Vagina (tissue), 2 donors: ENCODE data around the gene ARID5B. TPM values are rescaled to one million over a fixed set of nuclear protein-coding genes. Genes with fewer than 3 reads are reported as not detected.
A peak's percentile ranks its signal among the peaks of the same experiment; 100 is the strongest.

Source experiments
- DNase-seq, 2 donors: peaks; one replicate each; pipeline ENCODE4 v3.0.0-alpha.2; 2017; ENCODE audit errors: extremely low spot score in 2 of 2
- H3K27ac ChIP-seq: fragments of 200-600 bp; sonication (generic); one replicate; pipeline ENCODE4 v1.5.1; 2019
- H3K27me3 ChIP-seq: fragments of 200-600 bp; sonication (generic); one replicate; pipeline ENCODE4 v1.5.1; 2019
- H3K36me3 ChIP-seq, 2 donors: fragments of 200-600 bp; sonication (generic); one replicate each; pipeline ENCODE4 v1.5.1; 2017 to 2019
- H3K4me1 ChIP-seq: fragments of 200-600 bp; sonication (generic); one replicate; pipeline ENCODE4 v1.5.1; 2019
- H3K4me3 ChIP-seq, 2 donors: fragments of 200-600 bp; sonication (generic); 1 replicate in 1 of 2; 2 replicates in 1 of 2; pipeline ENCODE4 v1.5.1; 2016 to 2019
- H3K9me3 ChIP-seq: fragments of 200-600 bp; sonication (generic); one replicate; pipeline ENCODE4 v1.5.1; 2019
- POLR2A ChIP-seq, 2 donors: fragments of 450-650 bp; IDR thresholded peaks; one replicate each; pipeline ENCODE4 v1.6.1; 2017; ENCODE audit warnings: antibody characterized with exemption in 2 of 2, mild to moderate bottlenecking in 2 of 2, moderate library complexity in 2 of 2
- POLR2AphosphoS5 ChIP-seq, 2 donors: sonication (generic); formaldehyde crosslinking; IDR thresholded peaks; one replicate each; pipeline ENCODE4 v1.9.0; 2017; ENCODE audit warnings: antibody characterized with exemption in 2 of 2, mild to moderate bottlenecking in 2 of 2, low read depth in 1 of 2; ENCODE audit not compliant: insufficient read depth in 1 of 2
- intact Hi-C: fragments of 100-400 bp; cut with DNase I; formaldehyde crosslinking; loops from one replicate; pipeline ENCODE4 v1.15.1; 2023
- total RNA-seq: library from RNA; depleted of rRNA; stranded (reverse); fragments of >200 nt; gene quantifications from one replicate; pipeline ENCODE4 v1.2.3, GENCODE V29; 2016
- TF ChIP-seq, protein P1 (sequence below), 3 experiments: fragments of 450-650 bp in 2 of 3; fragments of 200-600 bp in 1 of 3; sonication (generic) in 1 of 3; IDR thresholded peaks; one replicate each; pipeline ENCODE4 v1.5.1; 2017 to 2019; ENCODE audit warnings: antibody characterized with exemption in 3 of 3, mild to moderate bottlenecking in 2 of 3, moderate library complexity in 2 of 3

ARID5B gene
- total RNA-seq, 1 donor from 2014 or later = 75.9 TPM

DNA sequence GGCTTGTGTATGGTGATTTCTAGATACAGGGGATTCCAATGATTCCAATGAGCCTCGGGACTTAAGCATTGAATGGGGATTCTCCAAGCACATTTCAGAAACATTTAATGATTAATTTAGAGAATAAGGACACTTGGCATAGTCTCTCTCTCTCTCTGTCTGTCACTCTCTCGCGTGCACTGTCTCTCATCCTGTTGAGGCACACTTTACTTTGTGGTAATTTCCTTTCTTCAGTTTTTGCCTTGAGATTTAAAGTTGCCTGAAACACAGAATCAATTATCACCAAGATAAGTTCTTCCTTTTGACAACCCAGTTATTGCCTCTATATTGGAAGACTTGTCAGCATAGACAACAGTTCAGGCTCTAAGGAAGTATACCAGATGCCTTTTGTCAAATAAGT is 131.6 kb downstream of the ARID5B start:
- no peaks in the 10 kb centered on the region for H3K36me3 ChIP-seq
- intact Hi-C loops = no loop called here
- no peaks in the 10 kb centered on the region for H3K9me3 ChIP-seq
- TF ChIP-seq POLR2AphosphoS5 (IDR thresholded peaks at IDR 0.05; ENCODE audit: insufficient read depth in 1 of 2, low read depth in 1 of 2) (no peak), POLR2A (IDR thresholded peaks at IDR 0.05) (no peak)
- TF ChIP-seq, protein P1, sequence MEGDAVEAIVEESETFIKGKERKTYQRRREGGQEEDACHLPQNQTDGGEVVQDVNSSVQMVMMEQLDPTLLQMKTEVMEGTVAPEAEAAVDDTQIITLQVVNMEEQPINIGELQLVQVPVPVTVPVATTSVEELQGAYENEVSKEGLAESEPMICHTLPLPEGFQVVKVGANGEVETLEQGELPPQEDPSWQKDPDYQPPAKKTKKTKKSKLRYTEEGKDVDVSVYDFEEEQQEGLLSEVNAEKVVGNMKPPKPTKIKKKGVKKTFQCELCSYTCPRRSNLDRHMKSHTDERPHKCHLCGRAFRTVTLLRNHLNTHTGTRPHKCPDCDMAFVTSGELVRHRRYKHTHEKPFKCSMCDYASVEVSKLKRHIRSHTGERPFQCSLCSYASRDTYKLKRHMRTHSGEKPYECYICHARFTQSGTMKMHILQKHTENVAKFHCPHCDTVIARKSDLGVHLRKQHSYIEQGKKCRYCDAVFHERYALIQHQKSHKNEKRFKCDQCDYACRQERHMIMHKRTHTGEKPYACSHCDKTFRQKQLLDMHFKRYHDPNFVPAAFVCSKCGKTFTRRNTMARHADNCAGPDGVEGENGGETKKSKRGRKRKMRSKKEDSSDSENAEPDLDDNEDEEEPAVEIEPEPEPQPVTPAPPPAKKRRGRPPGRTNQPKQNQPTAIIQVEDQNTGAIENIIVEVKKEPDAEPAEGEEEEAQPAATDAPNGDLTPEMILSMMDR (IDR thresholded peaks at IDR 0.05) = no peak
- no peaks in the 10 kb centered on the region for H3K27me3 ChIP-seq
- peaks cover 32% of the 10 kb centered on the region for H3K4me1 ChIP-seq
- no peak overlapping the region for H3K27ac ChIP-seq
- no peak for DNase-seq
- no peak overlapping the region for H3K4me3 ChIP-seq

DNA sequence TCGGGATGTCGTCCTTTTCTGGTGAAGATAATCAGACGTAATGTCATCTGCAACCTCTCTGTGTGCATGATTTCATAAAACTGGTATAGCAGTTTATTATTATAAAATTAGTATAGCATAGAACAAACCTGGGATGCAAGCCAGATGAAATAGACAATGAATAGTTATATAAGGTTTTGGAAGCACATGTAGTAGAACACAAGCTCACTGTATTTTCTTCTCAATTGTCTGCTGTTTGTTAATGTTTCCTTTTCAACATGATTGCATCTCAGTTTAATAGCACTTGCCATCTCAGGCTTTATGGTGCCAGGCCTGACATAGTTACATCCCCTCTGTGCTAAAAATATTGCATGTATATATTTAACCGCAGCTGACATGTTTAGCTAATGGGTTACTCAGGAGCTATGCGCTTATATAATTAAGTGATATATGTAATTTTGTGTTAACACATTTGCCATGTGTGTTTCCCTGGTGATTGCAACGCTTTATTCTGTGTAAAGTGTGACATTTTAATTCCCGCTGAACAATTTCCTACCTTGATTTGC is 132.7 kb downstream of the ARID5B start:
- Histone ChIP-seq H3K27me3 (no peaks in the 10 kb centered on the region), H3K4me1 (peaks cover 32% of the 10 kb centered on the region), H3K4me3 (no peak overlapping the region), H3K36me3 (no peaks in the 10 kb centered on the region), H3K27ac (no peak overlapping the region), H3K9me3 (no peaks in the 10 kb centered on the region)
- intact Hi-C loops = no loop called here
- TF ChIP-seq, protein P1 (IDR thresholded peaks at IDR 0.05) = no peak
- no peak for TF ChIP-seq POLR2AphosphoS5 (IDR thresholded peaks at IDR 0.05; ENCODE audit: insufficient read depth in 1 of 2, low read depth in 1 of 2)
- no peak for TF ChIP-seq POLR2A (IDR thresholded peaks at IDR 0.05)
- no peak for DNase-seq

DNA sequence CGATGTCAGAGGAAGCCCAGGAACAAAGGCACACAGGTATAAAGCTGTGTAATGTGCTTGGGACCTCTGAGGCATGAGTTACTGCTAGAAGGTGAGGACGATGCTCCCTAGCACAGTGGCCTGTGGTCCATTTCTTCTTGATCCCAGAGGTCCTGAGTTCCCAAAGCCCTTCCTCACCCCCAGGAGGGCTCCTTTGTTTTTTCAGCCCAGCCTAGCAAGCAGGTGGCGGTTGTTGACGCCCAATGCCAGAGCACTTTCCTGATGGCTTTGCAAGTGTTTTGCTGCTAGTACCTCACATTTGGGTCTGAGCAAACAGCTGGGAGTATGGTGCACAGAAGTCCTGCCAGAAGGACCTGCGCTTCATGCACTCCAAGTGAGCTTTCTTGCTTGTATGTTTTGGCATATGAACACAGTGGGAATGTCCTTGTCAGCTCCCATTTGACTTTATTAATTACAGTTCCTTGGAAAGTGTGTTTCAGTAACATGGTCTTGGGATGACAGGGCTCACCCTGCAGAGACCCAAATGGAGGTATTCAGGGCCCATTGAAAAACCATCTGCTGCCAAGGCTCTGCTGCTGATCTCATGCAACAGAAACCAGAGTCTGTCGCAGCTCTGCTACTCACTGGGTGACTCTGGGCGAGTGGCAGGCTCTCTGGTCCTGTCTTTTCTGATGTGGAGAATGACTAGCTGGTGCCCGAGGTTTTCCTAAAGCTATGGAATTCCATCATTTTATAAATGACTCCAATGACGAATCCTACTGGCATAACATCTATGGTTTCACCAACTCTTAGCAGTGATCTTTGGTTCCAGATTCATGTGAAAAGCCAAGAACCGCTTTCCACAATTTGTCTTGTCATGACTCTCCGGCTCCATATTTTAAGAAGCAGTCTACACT is 134.9 kb downstream of the ARID5B start:
- peak overlapping the region; percentile 77 for H3K27ac ChIP-seq
- H3K9me3 ChIP-seq = no peaks in the 10 kb centered on the region
- H3K4me3 ChIP-seq = no peak overlapping the region
- TF ChIP-seq POLR2A (IDR thresholded peaks at IDR 0.05) = no peak
- TF ChIP-seq POLR2AphosphoS5 (IDR thresholded peaks at IDR 0.05; ENCODE audit: insufficient read depth in 1 of 2, low read depth in 1 of 2) = no peak
- TF ChIP-seq, protein P1 (IDR thresholded peaks at IDR 0.05) = no peak
- H3K36me3 ChIP-seq = no peaks in the 10 kb centered on the region
- intact Hi-C loops = loop anchor here (5.0 kb wide), 2 partner anchors 134 to 206 kb away; partner anchors contain the start of gene ARID5B
- no peaks in the 10 kb centered on the region for H3K27me3 ChIP-seq
- DNase-seq = no peak
- H3K4me1 ChIP-seq = peaks cover 46% of the 10 kb centered on the region

DNA sequence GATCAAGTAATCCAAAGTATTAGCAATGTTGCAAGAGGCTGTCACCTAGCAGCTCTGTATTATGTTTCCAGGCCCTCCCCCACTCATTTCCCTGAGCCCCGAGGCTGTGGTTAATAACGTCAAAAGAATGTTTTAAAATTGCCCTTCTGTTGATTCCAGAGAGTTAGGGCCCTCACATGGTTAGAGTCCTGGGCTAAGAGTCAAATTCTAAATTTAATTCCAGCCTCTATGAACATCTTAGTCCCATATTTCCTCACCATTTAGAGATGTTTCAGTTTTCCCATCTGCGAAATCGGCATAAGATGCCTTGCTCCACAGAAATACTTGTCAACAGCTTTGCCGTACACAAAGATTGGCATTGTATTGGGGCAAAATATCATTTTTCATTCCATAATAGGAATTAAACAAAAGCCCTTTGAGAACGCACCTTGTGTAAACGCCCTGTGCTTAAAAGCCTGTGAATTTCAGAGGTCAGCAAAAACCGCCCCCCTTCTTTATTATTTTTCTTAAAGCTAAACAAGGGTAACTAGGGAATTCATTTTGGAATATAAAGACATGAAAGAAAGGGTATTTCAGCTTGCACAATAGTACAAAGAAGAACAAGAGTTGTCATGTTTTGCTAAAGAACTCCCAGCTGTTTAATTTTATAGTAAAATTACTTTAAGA is 135.8 kb downstream of the ARID5B start:
- H3K9me3 ChIP-seq = no peaks in the 10 kb centered on the region
- H3K36me3 ChIP-seq = no peaks in the 10 kb centered on the region
- intact Hi-C loops = loop anchor here (5.0 kb wide), 2 partner anchors 135 to 205 kb away; partner anchors contain the start of gene ARID5B
- TF ChIP-seq POLR2AphosphoS5 (IDR thresholded peaks at IDR 0.05; ENCODE audit: insufficient read depth in 1 of 2, low read depth in 1 of 2) (peak in 1 of 2 donors; percentile 72), POLR2A (IDR thresholded peaks at IDR 0.05) (no peak)
- no peak for DNase-seq
- no peak overlapping the region for H3K4me3 ChIP-seq
- H3K27ac ChIP-seq = peak overlapping the region; percentile 77
- H3K4me1 ChIP-seq = peaks cover 49% of the 10 kb centered on the region
- H3K27me3 ChIP-seq = no peaks in the 10 kb centered on the region

DNA sequence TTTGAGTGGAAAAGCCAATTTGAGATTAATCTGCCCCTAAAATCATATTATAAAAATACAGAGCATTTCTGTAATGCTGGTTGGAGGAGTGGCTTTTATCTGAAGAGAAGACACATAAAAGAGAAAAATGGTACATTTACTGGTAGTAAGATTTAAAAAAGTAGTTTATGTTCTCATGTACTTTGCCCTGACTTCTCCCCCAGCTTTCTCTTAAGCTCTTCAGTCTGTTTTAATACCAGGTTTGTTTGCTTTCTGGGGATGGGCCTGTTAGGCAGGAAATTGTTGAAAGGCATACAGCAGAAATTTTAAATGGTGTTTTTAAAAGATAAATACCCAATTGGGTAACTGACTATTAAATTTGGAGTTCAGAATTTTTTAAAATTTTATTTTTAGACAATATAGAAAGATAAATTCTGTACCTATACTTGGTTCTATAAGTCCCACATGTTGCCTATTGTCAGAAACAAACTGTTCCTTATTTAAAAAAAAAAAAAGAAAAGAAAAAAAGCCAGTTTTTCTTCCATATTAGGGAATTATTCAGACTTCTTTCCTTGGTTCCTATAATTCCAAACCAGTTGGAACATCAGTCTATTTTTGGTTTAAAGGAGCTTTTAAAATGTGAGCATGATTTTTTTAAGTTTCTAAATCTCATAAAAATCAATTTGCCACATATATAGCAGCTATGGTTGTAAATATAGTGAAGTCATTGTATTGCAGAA is 136.6 kb downstream of the ARID5B start:
- no peak for DNase-seq
- Histone ChIP-seq H3K4me3 (no peak overlapping the region), H3K36me3 (no peaks in the 10 kb centered on the region), H3K27me3 (no peaks in the 10 kb centered on the region), H3K4me1 (peaks cover 49% of the 10 kb centered on the region), H3K27ac (peak overlapping the region; percentile 77), H3K9me3 (no peaks in the 10 kb centered on the region)
- intact Hi-C loops = loop anchor here (5.0 kb wide), 2 partner anchors 136 to 204 kb away; partner anchors contain the start of gene ARID5B
- TF ChIP-seq POLR2AphosphoS5 (IDR thresholded peaks at IDR 0.05; ENCODE audit: insufficient read depth in 1 of 2, low read depth in 1 of 2) = no peak
- TF ChIP-seq, protein P1 (IDR thresholded peaks at IDR 0.05) = no peak
- TF ChIP-seq POLR2A (IDR thresholded peaks at IDR 0.05) = no peak
